HG03520 (cell line): ENCODE measurements around the gene PLA1A.
A peak's percentile ranks its signal among the peaks of the same experiment; 100 is the strongest.
"Not testable (repeated sequence)": the region's sequence is repeated elsewhere in the genome, so short reads cannot be mapped to it uniquely, and the experiment has no call there.

Experiments used
- ATAC-seq: cut with Tn5 transposase; IDR thresholded peaks from one replicate; pipeline ENCODE4 v1.9.1; 2021; ENCODE audit warnings: mild to moderate bottlenecking, moderate library complexity; ENCODE audit not compliant: unreplicated experiment

PLA1A gene

GRCh38 chr3:119575507-119575906 lies 22.2 kb upstream of the PLA1A start:
- ATAC-seq: no peak

- ATAC-seq: peak; percentile 52
Observed at GRCh38 chr3:119579366-119580066, 18.2 kb upstream of the PLA1A start, which contains the start of gene ADPRH. TSS of gene ADPRH (plus strand) at chr3:119579492. CDS start at chr3:119582170, 2,678 bp downstream.

GRCh38 chr3:119580067-119580760 lies 17.5 kb upstream of the PLA1A start:
- peak; percentile 54 for ATAC-seq

- ATAC-seq: no peak
Observed at GRCh38 chr3:119582178-119582577, 15.5 kb upstream of the PLA1A start.

GRCh38 chr3:119585208-119585607 lies 12.5 kb upstream of the PLA1A start:
- no peak for ATAC-seq

- no peak for ATAC-seq
Observed at GRCh38 chr3:119585856-119586570, 11.7 kb upstream of the PLA1A start.

- no peak for ATAC-seq
Observed at GRCh38 chr3:119586733-119587172, 10.9 kb upstream of the PLA1A start.

- no peak for ATAC-seq
Observed at GRCh38 chr3:119588112-119588511, 9.6 kb upstream of the PLA1A start.

- no peak for ATAC-seq
Observed at GRCh38 chr3:119589102-119589773, 8.4 kb upstream of the PLA1A start.

GRCh38 chr3:119590706-119591105 lies 7.0 kb upstream of the PLA1A start:
- no peak for ATAC-seq

- ATAC-seq: no peak
Observed at GRCh38 chr3:119592861-119593260, 4.8 kb upstream of the PLA1A start.

GRCh38 chr3:119594066-119594465 lies 3.6 kb upstream of the PLA1A start:
- no peak for ATAC-seq

- not testable (repeated sequence) for ATAC-seq
Observed at GRCh38 chr3:119594929-119595328, 2.8 kb upstream of the PLA1A start.

- ATAC-seq: no peak
Observed at GRCh38 chr3:119595639-119596334, 1.9 kb upstream of the PLA1A start.

- ATAC-seq: no peak
Observed at GRCh38 chr3:119596398-119596797, 1.3 kb upstream of the PLA1A start.

- ATAC-seq: peak; percentile 32
Observed at GRCh38 chr3:119598410-119599098, 869 bp downstream of the PLA1A start.

- no peak for ATAC-seq
Observed at GRCh38 chr3:119599558-119600174, 2.0 kb downstream of the PLA1A start.

- ATAC-seq: peak; percentile 68
Observed at GRCh38 chr3:119600732-119601131, 3.0 kb downstream of the PLA1A start.

GRCh38 chr3:119601154-119601553 lies 3.5 kb downstream of the PLA1A start:
- ATAC-seq: peak; percentile 20
